SK-N-SH (cell line): ENCODE measurements around the gene ART1. TPM values are rescaled to one million over a fixed set of nuclear protein-coding genes. Genes with fewer than 3 reads are reported as not detected.

Experiments
- CTCF ChIA-PET: fragments of 300-600, 350-600 bp; formaldehyde crosslinking; extraction: SDS; loops from one replicate; lab custom pipeline; 2021; lab: Yijun Ruan, JAX
- POLR2A ChIA-PET: fragments of 350-600 bp; sonication (Branson Sonifier 250); formaldehyde crosslinking; extraction: SDS; loops from one replicate; lab custom pipeline; 2020; ENCODE audit warnings: antibody characterized with exemption, inconsistent platforms; lab: Yijun Ruan, JAX
- DNase-seq: peaks from one replicate; pipeline ENCODE4 v3.0.0; 2012
- H2AFZ ChIP-seq: fragments of 200-600 bp; sonication (generic); 2 replicates; pipeline ENCODE4 v1.8.1; 2016; ENCODE audit warnings: antibody characterized with exemption, mild to moderate bottlenecking, low read depth
- H3F3A ChIP-seq: fragments of 200-600 bp; sonication (generic); replicated peaks from 2 replicates; pipeline ENCODE3; 2016; ENCODE audit warnings: antibody characterized with exemption, mild to moderate bottlenecking; ENCODE audit not compliant: insufficient read depth
- H3K27ac ChIP-seq, 2 experiments: fragments of 200-500 bp in 1 of 2; fragments of 200-600 bp in 1 of 2; sonication (Bioruptor generic) in 1 of 2; sonication (generic), shearing (Covaris generic) in 1 of 2; 2 replicates each; pipeline versions ENCODE4 v1.5.1 to v1.6.1; 2014 to 2016; ENCODE audit warnings: low read depth in 2 of 2, inconsistent platforms in 1 of 2, low read length in 1 of 2, mild to moderate bottlenecking in 1 of 2, mixed read lengths in 1 of 2
- H3K27me3 ChIP-seq: fragments of 200-600 bp; sonication (generic), shearing (Covaris generic); 2 replicates; pipeline ENCODE4 v1.6.1; 2016; ENCODE audit warnings: mixed run types; ENCODE audit not compliant: insufficient read depth
- H3K36me3 ChIP-seq, 2 experiments: fragments of 200-500 bp in 1 of 2; fragments of 200-600 bp in 1 of 2; sonication (Bioruptor generic) in 1 of 2; sonication (generic) in 1 of 2; replicated peaks in 1 of 2; 2 replicates each; pipeline versions ENCODE3 to v1.5.1; 2014 to 2016; ENCODE audit warnings: low read length in 1 of 2, mild to moderate bottlenecking in 1 of 2; ENCODE audit not compliant: insufficient read depth in 2 of 2, control insufficient read depth in 1 of 2
- H3K4me1 ChIP-seq, 2 experiments: fragments of 200-500 bp in 1 of 2; fragments of 200-600 bp in 1 of 2; sonication (Bioruptor generic) in 1 of 2; sonication (generic), shearing (Covaris generic) in 1 of 2; 2 replicates each; pipeline versions ENCODE4 v1.5.1 to v1.6.1; 2014 to 2016; ENCODE audit warnings: low read depth in 1 of 2, low read length in 1 of 2, mixed run types in 1 of 2; ENCODE audit not compliant: insufficient read depth in 2 of 2, control insufficient read depth in 1 of 2
- H3K4me2 ChIP-seq: fragments of 200-600 bp; sonication (generic), shearing (Covaris generic); 2 replicates; pipeline ENCODE4 v1.6.1; 2017; ENCODE audit warnings: mixed run types
- H3K4me3 ChIP-seq, 2 experiments: fragments of 200-500 bp in 1 of 2; fragments of 200-600 bp in 1 of 2; sonication (Bioruptor generic) in 1 of 2; sonication (generic), shearing (Covaris generic) in 1 of 2; 2 replicates each; pipeline versions ENCODE4 v1.5.1 to v1.8.1; 2014 to 2016; ENCODE audit warnings: low read depth in 2 of 2, inconsistent platforms in 1 of 2, low read length in 1 of 2, mild to moderate bottlenecking in 1 of 2, mixed read lengths in 1 of 2, moderate library complexity in 1 of 2
- H3K79me2 ChIP-seq: fragments of 200-600 bp; sonication (generic); 2 replicates; pipeline ENCODE4 v1.8.1; 2017; ENCODE audit warnings: mild to moderate bottlenecking; ENCODE audit not compliant: insufficient read depth
- H3K9ac ChIP-seq: fragments of 200-600 bp; sonication (generic); 2 replicates; pipeline ENCODE4 v1.6.1; 2017; ENCODE audit warnings: mixed run types
- H3K9me2 ChIP-seq: fragments of 200-600 bp; sonication (generic); 2 replicates; pipeline ENCODE4 v1.6.1; 2017; ENCODE audit warnings: mixed run types
- H3K9me3 ChIP-seq: fragments of 200-600 bp; sonication (generic); 2 replicates; pipeline ENCODE4 v1.6.1; 2017; ENCODE audit warnings: mixed run types, mild to moderate bottlenecking, moderate library complexity
- H4K20me1 ChIP-seq: fragments of 200-600 bp; sonication (generic); 2 replicates; pipeline ENCODE4 v1.6.1; 2017; ENCODE audit warnings: mild to moderate bottlenecking, mixed run types; ENCODE audit not compliant: insufficient read depth
- EP300 ChIP-seq, 2 experiments: IDR thresholded peaks; 2 replicates each; pipeline versions ENCODE4 v1.4.0 to v1.6.1; 2012; ENCODE audit warnings: borderline replicate concordance in 1 of 2, low read depth in 1 of 2, low read length in 1 of 2
- EZH2phosphoT487 ChIP-seq: fragments of 200-600 bp; sonication (generic); IDR thresholded peaks from 2 replicates; pipeline ENCODE4 v1.6.1; 2017; ENCODE audit warnings: low read depth, mixed run types, mild to moderate bottlenecking, antibody characterized with exemption, moderate library complexity, borderline replicate concordance
- FOXJ3 ChIP-seq: sonication (generic); formaldehyde crosslinking; IDR thresholded peaks from 2 replicates; pipeline ENCODE4 v1.5.1; 2020; ENCODE audit warnings: mild to moderate bottlenecking, missing genetic modification reagents
- GABPA ChIP-seq: IDR thresholded peaks from 2 replicates; pipeline ENCODE4 v1.4.0; 2012; ENCODE audit warnings: low read depth, mild to moderate bottlenecking
- JUND ChIP-seq: IDR thresholded peaks from 2 replicates; pipeline ENCODE4 v1.4.0; 2012
- MXI1 ChIP-seq: IDR thresholded peaks from 2 replicates; pipeline ENCODE4 v1.6.1; 2012; ENCODE audit warnings: mild to moderate bottlenecking, low read depth, low read length, improper control_type of control experiment
- NFIC ChIP-seq: IDR thresholded peaks from 2 replicates; pipeline ENCODE4 v1.4.0; 2012; ENCODE audit warnings: borderline replicate concordance
- NRF1 ChIP-seq: IDR thresholded peaks from 2 replicates; pipeline ENCODE4 v1.6.1; 2012; ENCODE audit warnings: low read depth, mild to moderate bottlenecking, low read length
- POLR2AphosphoS5 ChIP-seq: IDR thresholded peaks from 2 replicates; pipeline ENCODE4 v1.6.1; 2012; ENCODE audit warnings: low read depth, low read length
- RCOR1 ChIP-seq: fragments of 150-350 bp; IDR thresholded peaks from 2 replicates; pipeline ENCODE4 v1.6.1; 2017; ENCODE audit warnings: antibody characterized with exemption, low read length
- RFX5 ChIP-seq: IDR thresholded peaks from 2 replicates; pipeline ENCODE4 v1.6.1; 2012; ENCODE audit warnings: mild to moderate bottlenecking, improper control_type of control experiment, low read length
- SMC3 ChIP-seq: IDR thresholded peaks from 2 replicates; pipeline ENCODE4 v1.6.1; 2012; ENCODE audit warnings: low read depth, low read length, improper control_type of control experiment
- TAF1 ChIP-seq: IDR thresholded peaks from 2 replicates; pipeline ENCODE4 v1.6.1; 2012; ENCODE audit warnings: low read depth, mild to moderate bottlenecking, low read length, moderate library complexity, borderline replicate concordance
- TEAD4 ChIP-seq: IDR thresholded peaks from 2 replicates; pipeline ENCODE4 v1.4.0; 2012; ENCODE audit warnings: mild to moderate bottlenecking, borderline replicate concordance; ENCODE audit not compliant: insufficient read depth
- YY1 ChIP-seq: IDR thresholded peaks from 2 replicates; pipeline ENCODE4 v1.4.0; 2012; ENCODE audit warnings: low read depth, mild to moderate bottlenecking
- ZBTB33 ChIP-seq: IDR thresholded peaks from 2 replicates; pipeline ENCODE4 v1.4.0; 2012; ENCODE audit warnings: low read depth, borderline replicate concordance
- WGBS: methylation state at CpG from one replicate; pipeline ENCODE4 v1.1.6; 2017; ENCODE audit warnings: low lambda C conversion rate; 5-methylcytosine and 5-hydroxymethylcytosine counted together
- polyA plus RNA-seq, 3 experiments: library from polyadenylated mRNA; depleted of rRNA; stranded (reverse); fragments of >200 nt; gene quantifications; 2 replicates each; pipeline ENCODE4 v1.2.3, GENCODE V29; 2012
- TF ChIP-seq, protein P1 (sequence below): IDR thresholded peaks from 2 replicates; pipeline ENCODE4 v1.6.1; 2012; ENCODE audit warnings: mild to moderate bottlenecking, low read depth, low read length, moderate library complexity
- TF ChIP-seq, protein P2 (sequence below): fragments of 150-350 bp; IDR thresholded peaks from 2 replicates; pipeline ENCODE4 v1.6.1; 2016; ENCODE audit warnings: mild to moderate bottlenecking, low read depth, low read length
- TF ChIP-seq, protein P3 (sequence below): fragments of 150-350 bp; IDR thresholded peaks from 2 replicates; pipeline ENCODE4 v1.6.1; 2017; ENCODE audit warnings: antibody characterized with exemption, low read length, low read depth, borderline replicate concordance

ART1 gene
- polyA plus RNA-seq, 1 of the 3 experiments (the other 2 are of a cell fraction), result not detected

- ChIA-PET CTCF (interaction anchor here (0.5 kb wide), 1 partner anchor 484 kb away, joined by 3 read pairs; no protein-coding TSS in a partner anchor), POLR2A (no interaction called here)
- WGBS, result 74% methylated on average over 6 of the region's 15 CpGs
- Histone ChIP-seq H3K4me2 (no peak overlapping the region), H3F3A (no peaks in the 10 kb centered on the region), H3K4me3 (no peak overlapping the region), H2AFZ (no peak overlapping the region), H3K9ac (no peak overlapping the region), H3K9me2 (no peaks in the 10 kb centered on the region), H3K4me1 (no peaks in the 10 kb centered on the region), H3K79me2 (no peaks in the 10 kb centered on the region), H3K27ac (no peak overlapping the region), H3K9me3 (no peaks in the 10 kb centered on the region), H3K36me3 (no peaks in the 10 kb centered on the region), H4K20me1 (no peaks in the 10 kb centered on the region), H3K27me3 (no peaks in the 10 kb centered on the region)
- TF ChIP-seq POLR2AphosphoS5, result no peak
- TF ChIP-seq, protein P1, sequence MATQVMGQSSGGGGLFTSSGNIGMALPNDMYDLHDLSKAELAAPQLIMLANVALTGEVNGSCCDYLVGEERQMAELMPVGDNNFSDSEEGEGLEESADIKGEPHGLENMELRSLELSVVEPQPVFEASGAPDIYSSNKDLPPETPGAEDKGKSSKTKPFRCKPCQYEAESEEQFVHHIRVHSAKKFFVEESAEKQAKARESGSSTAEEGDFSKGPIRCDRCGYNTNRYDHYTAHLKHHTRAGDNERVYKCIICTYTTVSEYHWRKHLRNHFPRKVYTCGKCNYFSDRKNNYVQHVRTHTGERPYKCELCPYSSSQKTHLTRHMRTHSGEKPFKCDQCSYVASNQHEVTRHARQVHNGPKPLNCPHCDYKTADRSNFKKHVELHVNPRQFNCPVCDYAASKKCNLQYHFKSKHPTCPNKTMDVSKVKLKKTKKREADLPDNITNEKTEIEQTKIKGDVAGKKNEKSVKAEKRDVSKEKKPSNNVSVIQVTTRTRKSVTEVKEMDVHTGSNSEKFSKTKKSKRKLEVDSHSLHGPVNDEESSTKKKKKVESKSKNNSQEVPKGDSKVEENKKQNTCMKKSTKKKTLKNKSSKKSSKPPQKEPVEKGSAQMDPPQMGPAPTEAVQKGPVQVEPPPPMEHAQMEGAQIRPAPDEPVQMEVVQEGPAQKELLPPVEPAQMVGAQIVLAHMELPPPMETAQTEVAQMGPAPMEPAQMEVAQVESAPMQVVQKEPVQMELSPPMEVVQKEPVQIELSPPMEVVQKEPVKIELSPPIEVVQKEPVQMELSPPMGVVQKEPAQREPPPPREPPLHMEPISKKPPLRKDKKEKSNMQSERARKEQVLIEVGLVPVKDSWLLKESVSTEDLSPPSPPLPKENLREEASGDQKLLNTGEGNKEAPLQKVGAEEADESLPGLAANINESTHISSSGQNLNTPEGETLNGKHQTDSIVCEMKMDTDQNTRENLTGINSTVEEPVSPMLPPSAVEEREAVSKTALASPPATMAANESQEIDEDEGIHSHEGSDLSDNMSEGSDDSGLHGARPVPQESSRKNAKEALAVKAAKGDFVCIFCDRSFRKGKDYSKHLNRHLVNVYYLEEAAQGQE, result no peak
- no peak for TF ChIP-seq SMC3
- no peak for TF ChIP-seq NFIC
- TF ChIP-seq TEAD4, result no peak
- TF ChIP-seq RFX5, result no peak
- no peak for TF ChIP-seq EP300 (IDR thresholded peaks at IDR 0.05; ENCODE audit: borderline replicate concordance in 1 of 2, low read depth in 1 of 2, low read length in 1 of 2)
- TF ChIP-seq RCOR1, result no peak
- no peak for TF ChIP-seq TAF1
- TF ChIP-seq ZBTB33, result no peak
- no peak for TF ChIP-seq JUND
- TF ChIP-seq NRF1, result no peak
- TF ChIP-seq, protein P2, sequence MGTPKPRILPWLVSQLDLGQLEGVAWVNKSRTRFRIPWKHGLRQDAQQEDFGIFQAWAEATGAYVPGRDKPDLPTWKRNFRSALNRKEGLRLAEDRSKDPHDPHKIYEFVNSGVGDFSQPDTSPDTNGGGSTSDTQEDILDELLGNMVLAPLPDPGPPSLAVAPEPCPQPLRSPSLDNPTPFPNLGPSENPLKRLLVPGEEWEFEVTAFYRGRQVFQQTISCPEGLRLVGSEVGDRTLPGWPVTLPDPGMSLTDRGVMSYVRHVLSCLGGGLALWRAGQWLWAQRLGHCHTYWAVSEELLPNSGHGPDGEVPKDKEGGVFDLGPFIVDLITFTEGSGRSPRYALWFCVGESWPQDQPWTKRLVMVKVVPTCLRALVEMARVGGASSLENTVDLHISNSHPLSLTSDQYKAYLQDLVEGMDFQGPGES, result no peak
- TF ChIP-seq, protein P3, sequence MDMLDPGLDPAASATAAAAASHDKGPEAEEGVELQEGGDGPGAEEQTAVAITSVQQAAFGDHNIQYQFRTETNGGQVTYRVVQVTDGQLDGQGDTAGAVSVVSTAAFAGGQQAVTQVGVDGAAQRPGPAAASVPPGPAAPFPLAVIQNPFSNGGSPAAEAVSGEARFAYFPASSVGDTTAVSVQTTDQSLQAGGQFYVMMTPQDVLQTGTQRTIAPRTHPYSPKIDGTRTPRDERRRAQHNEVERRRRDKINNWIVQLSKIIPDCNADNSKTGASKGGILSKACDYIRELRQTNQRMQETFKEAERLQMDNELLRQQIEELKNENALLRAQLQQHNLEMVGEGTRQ, result no peak
- TF ChIP-seq GABPA, result no peak
- no peak for TF ChIP-seq YY1
- no peak for TF ChIP-seq MXI1
- TF ChIP-seq EZH2phosphoT487, result no peak
- TF ChIP-seq FOXJ3 (CRISPR knock-in tag), result no peak
- DNase-seq, result no peak
Observed at GRCh38 chr11:3635641-3636375, 9.1 kb upstream of the ART1 start.
